ENCODE results near the gene ERBB3. TPM values are rescaled to one million over a fixed set of nuclear protein-coding genes. Genes with fewer than 3 reads are reported as not detected.

Gene ERBB3
- total and polyA plus RNA-seq, 2 of the 4 experiments (the other 2 are of a cell fraction), result 1.4 to 2.2 TPM

DNA sequence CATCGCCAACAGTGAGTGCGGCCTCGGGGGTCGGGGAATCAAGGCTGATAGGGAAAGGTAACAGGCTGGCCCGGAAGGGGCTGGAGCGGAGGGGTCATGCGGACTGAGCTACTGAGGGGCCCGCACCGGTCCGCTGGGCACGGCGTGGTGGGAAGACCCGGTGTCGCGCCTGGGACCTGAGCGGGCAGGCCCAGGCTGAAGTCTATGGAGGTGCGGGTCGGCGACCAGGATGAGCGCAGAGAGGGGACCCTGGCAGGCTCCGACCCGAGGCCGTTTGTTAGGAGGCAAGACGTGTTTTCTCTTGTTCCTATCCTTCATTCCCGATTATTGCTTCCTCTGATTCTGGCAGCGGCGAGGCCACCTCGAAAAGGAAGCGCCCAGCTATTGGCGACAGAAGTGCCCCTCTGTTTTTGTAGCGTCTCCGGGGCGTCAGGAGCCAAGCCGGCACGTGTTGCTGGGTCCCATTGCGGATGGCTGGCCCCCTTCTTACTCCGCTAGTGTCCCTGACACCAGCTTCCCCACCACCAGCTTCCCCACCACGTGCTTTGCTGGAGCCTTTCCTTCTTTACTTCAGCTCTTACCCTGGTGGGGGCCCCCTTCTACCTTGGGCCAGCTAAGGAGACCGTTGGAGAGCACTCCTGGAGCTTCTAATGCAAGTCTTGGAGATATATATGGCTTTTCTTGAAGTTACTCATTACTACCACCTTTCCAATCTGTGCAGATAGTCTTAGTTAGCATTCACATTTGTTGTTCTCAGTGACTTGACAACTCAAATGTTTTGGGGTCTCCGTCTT, 25.0 kb downstream of the ERBB3 start:
- 0% methylated on average over 30 of the region's 40 CpGs; no CpG with 5 or more reads in 1 of the 2 experiments for WGBS, 2 experiments (ENCODE audit: extremely low coverage in 2 of 2, insufficient read length in 1 of 2)
- peaks cover 5% of the 10 kb centered on the region; the same call in 1 of the 2 replicates for H3K4me1 ChIP-seq (ENCODE audit: control insufficient read depth, insufficient read depth, low read length)
- H4K91ac ChIP-seq (ENCODE audit: insufficient read depth, low read depth, low read length), result peak overlapping the region; percentile 85; the same call in 1 of the 2 replicates
- H2BK15ac ChIP-seq (ENCODE audit: low read depth, low read length), result no peak overlapping the region
- H2AFZ ChIP-seq (replicated peaks; ENCODE audit: low read length, poor library complexity), result peak overlapping the region; percentile 95
- 0 out of 2 replicates have a peak, but pooled peaks cover 2% of the 10 kb centered on the region for H3K9me1 ChIP-seq (ENCODE audit: insufficient read depth, low read length)
- in situ Hi-C loops (cut with MboI; ENCODE audit: low sequenced_read_pairs), result no loop called here
- peaks cover 21% of the 10 kb centered on the region for H3K36me3 ChIP-seq (ENCODE audit: control insufficient read depth, insufficient read depth, low read length)
- peak overlapping the region; percentile 91 for H3K23ac ChIP-seq (ENCODE audit: low read depth, low read length)
- H3K27ac ChIP-seq (ENCODE audit: insufficient read depth, low read length), result peak overlapping the region; percentile 94
- peaks cover 12% of the 10 kb centered on the region for H4K20me1 ChIP-seq (ENCODE audit: insufficient read depth, low read length)
- H4K5ac ChIP-seq (ENCODE audit: low read depth, low read length), result peak overlapping the region; percentile 70
- DNase-seq (no peak), ATAC-seq (ENCODE audit: low read depth) (peak; percentile 24)
- H3K79me1 ChIP-seq (ENCODE audit: low read depth in 1 of 2, low read length in 2 of 2), result peaks cover 15 to 24% of the 10 kb centered on the region in 2 experiments; a peak in 3 of 4 replicates
- TF ChIP-seq RAD21 (IDR thresholded peaks at IDR 0.05; ENCODE audit: low read length) (peak; percentile 1; the same call in 1 of the 2 replicates), MAZ (IDR thresholded peaks at IDR 0.05; ENCODE audit: borderline replicate concordance, low read depth, low read length) (no peak), MXI1 (IDR thresholded peaks at IDR 0.05; ENCODE audit: borderline replicate concordance, low read depth, low read length) (peak; percentile 90), BHLHE40 (IDR thresholded peaks at IDR 0.05; ENCODE audit: low read depth, low read length) (0 out of 2 replicates have a peak, but pooled peaks have one; percentile 11), FOS (IDR thresholded peaks at IDR 0.05; ENCODE audit: low read depth, low read length) (no peak)
- TF ChIP-seq, protein P1, sequence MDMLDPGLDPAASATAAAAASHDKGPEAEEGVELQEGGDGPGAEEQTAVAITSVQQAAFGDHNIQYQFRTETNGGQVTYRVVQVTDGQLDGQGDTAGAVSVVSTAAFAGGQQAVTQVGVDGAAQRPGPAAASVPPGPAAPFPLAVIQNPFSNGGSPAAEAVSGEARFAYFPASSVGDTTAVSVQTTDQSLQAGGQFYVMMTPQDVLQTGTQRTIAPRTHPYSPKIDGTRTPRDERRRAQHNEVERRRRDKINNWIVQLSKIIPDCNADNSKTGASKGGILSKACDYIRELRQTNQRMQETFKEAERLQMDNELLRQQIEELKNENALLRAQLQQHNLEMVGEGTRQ (IDR thresholded peaks at IDR 0.05; ENCODE audit: low read depth, low read length), result peak; percentile 19; the same call in 1 of the 2 replicates
- TF ChIP-seq, protein P2, sequence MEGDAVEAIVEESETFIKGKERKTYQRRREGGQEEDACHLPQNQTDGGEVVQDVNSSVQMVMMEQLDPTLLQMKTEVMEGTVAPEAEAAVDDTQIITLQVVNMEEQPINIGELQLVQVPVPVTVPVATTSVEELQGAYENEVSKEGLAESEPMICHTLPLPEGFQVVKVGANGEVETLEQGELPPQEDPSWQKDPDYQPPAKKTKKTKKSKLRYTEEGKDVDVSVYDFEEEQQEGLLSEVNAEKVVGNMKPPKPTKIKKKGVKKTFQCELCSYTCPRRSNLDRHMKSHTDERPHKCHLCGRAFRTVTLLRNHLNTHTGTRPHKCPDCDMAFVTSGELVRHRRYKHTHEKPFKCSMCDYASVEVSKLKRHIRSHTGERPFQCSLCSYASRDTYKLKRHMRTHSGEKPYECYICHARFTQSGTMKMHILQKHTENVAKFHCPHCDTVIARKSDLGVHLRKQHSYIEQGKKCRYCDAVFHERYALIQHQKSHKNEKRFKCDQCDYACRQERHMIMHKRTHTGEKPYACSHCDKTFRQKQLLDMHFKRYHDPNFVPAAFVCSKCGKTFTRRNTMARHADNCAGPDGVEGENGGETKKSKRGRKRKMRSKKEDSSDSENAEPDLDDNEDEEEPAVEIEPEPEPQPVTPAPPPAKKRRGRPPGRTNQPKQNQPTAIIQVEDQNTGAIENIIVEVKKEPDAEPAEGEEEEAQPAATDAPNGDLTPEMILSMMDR (conservative IDR thresholded peaks at IDR 0.05; ENCODE audit: low read depth, low read length), result peak; percentile 8; the same call in 1 of the 2 replicates
- H3K4me2 ChIP-seq (ENCODE audit: low read depth, low read length), result peak overlapping the region; percentile 90
- peak overlapping the region; percentile 78 for H2BK5ac ChIP-seq (ENCODE audit: low read depth, low read length, poor library complexity, severe bottlenecking)
- peak overlapping the region; percentile 85 for H2AK5ac ChIP-seq (ENCODE audit: low read depth, low read length)
- H4K8ac ChIP-seq (ENCODE audit: low read depth in 2 of 2, low read length in 2 of 2), result peak overlapping the region; percentile 85; a peak in 3 of 4 replicates
- H3K14ac ChIP-seq (replicated peaks; ENCODE audit: low read depth, low read length), result peak overlapping the region; percentile 86
- BruUV-seq (replicated peaks), result no TSS peak
- no peak overlapping the region for H2BK20ac ChIP-seq (ENCODE audit: low read depth, low read length)
- peak overlapping the region; percentile 88 for H3K4me3 ChIP-seq (ENCODE audit: insufficient read depth, low read depth, low read length)
- H3K9me3 ChIP-seq (ENCODE audit: control insufficient read depth, insufficient read depth, low read length), result no peaks in the 10 kb centered on the region
- H3K27me3 ChIP-seq (ENCODE audit: control insufficient read depth, insufficient read depth, low read length), result no peaks in the 10 kb centered on the region
- peak overlapping the region; percentile 63 for H3K56ac ChIP-seq (ENCODE audit: extremely low read depth, insufficient read depth, low read length)
- peak overlapping the region; percentile 8; the same call in 1 of the 2 replicates for H2BK120ac ChIP-seq (ENCODE audit: low read depth, low read length)
- H2AK9ac ChIP-seq (replicated peaks; ENCODE audit: low read depth, low read length, poor library complexity), result peak overlapping the region; percentile 68
- H3K9ac ChIP-seq (ENCODE audit: low read depth, low read length), result peak overlapping the region; percentile 97
- dilution Hi-C loops (cut with HindIII; ENCODE audit: low sequenced_read_pairs, unreplicated experiment), result no loop called here
- intact Hi-C loops (cut with micrococcal nuclease), result loop anchor here (1.0 to 10.0 kb wide), 5 partner anchors 26 to 367 kb away; partner anchors contain the start of genes ORMDL2, SARNP and SUOX
- H3K18ac ChIP-seq (ENCODE audit: low read depth, low read length), result no peak overlapping the region; the same call in 1 of the 2 replicates
- ChIA-PET POLR2A (ENCODE audit: unreplicated experiment) (interaction anchor here (1.0 to 1.6 kb wide), 2 partner anchors 12 to 18 kb away, joined by 4 to 14 read pairs; partner anchors contain the start of gene RPL41), CTCF (interaction anchor here (0.6 to 1.7 kb wide), 4 partner anchors 16 to 58 kb away, joined by 3 to 5 read pairs (median 3); no protein-coding TSS in a partner anchor)
- H3K4ac ChIP-seq (ENCODE audit: low read depth, low read length), result peak overlapping the region; percentile 89

Data from IMR-90 (cell line).